NT2/D1 (cell line): ENCODE data around the gene GUCY1A2.

Experiments used
- YY1 ChIP-seq: IDR thresholded peaks from 2 replicates; pipeline ENCODE4 v1.6.1; 2011; ENCODE audit not compliant: insufficient read length, insufficient read depth
- ZNF274 ChIP-seq: IDR thresholded peaks from 2 replicates; pipeline ENCODE4 v1.6.1; 2011; ENCODE audit warnings: mild to moderate bottlenecking, low read depth, low read length

- no peak for TF ChIP-seq ZNF274
- TF ChIP-seq YY1, result no peak
These were observed 190.6 kb downstream of the GUCY1A2 start for GRCh38 chr11:106827687-106828086.
